Urinary bladder (tissue), 4 donors: Measurements from ENCODE around the gene ZNF845. TPM values are rescaled to one million over a fixed set of nuclear protein-coding genes. Genes with fewer than 3 reads are reported as not detected.
"Not testable (repeated sequence)": the region's sequence is repeated elsewhere in the genome, so short reads cannot be mapped to it uniquely, and the experiment has no call there.

Source experiments
- DNase-seq: peaks from one replicate; pipeline ENCODE4 v3.0.0-alpha.2; 2015; ENCODE audit errors: extremely low spot score
- H3K27ac ChIP-seq: one replicate; pipeline ENCODE4 v1.5.1; 2013; ENCODE audit warnings: low read depth, mild to moderate bottlenecking, moderate library complexity
- H3K36me3 ChIP-seq: one replicate; pipeline ENCODE4 v1.6.1; 2013; ENCODE audit warnings: mild to moderate bottlenecking, moderate library complexity; ENCODE audit not compliant: insufficient read depth
- H3K4me1 ChIP-seq: one replicate; pipeline ENCODE4 v1.6.1; 2013; ENCODE audit warnings: mild to moderate bottlenecking, moderate library complexity; ENCODE audit not compliant: insufficient read depth
- H3K4me3 ChIP-seq: one replicate; pipeline ENCODE4 v1.5.1; 2013; ENCODE audit warnings: low read depth, low read length
- WGBS: extraction: QIAGEN DNeasy Blood & Tissue Kit; methylation state at CpG from one replicate; pipeline ENCODE4 v1.1.7; 2013; 5-methylcytosine and 5-hydroxymethylcytosine counted together
- polyA plus RNA-seq: library from polyadenylated mRNA; stranded (reverse); fragments of 200-250 nt; gene quantifications from one replicate; pipeline ENCODE4 v1.2.3, GENCODE V29; 2013
- total RNA-seq: library from RNA; depleted of rRNA; stranded (reverse); fragments of >200 nt; gene quantifications from one replicate; pipeline ENCODE4 v1.2.3, GENCODE V29; 2014
- donor health status: healthy with polysubstance abuse.
- donor health status: healthy.

The ZNF845 gene
- total and polyA plus RNA-seq, 2 donors = 3.4 to 17.8 TPM

DNA sequence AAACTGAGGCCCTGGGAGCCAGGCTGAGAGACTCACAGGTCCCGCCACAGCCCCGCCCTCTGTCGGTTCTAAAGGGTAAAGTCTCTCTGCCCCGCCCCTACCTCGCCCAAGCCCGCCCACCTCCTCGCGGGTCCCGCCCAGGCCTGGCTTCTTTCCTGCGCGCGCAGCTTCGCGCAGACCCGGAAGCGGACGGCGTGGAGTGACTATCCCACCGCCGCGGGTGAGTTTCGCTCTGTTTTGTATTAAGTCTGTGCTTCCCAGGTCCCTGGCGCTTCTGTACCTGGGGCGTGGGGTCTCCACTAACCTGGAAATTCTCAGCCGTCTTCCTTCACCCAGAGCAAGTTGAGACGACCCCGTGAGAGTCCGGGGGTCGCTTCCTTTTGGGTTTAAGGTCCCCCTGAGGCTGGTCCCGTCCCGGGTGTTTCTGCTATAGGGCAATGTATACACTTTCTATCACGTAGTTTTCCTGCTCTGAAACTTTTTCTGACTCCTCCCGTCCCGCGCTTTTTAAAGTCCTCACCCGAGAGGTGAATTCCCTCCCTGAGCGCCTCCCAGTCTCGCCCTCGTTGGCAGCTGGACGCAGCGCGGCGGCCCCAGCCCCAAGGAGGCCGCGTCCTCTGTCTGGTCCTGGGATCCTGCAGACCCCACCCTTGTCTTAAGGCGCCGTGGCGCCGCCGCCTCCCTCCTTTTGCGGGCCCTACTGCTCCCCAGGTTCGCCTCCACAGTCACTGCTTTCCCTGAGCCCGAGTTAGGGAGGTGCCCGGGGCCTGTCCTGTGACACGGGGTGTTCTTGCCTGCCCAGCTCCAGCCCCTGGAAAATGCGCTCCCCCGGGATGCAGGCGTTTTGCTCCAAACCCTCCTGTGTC lies 61.7 kb downstream of the ZNF845 start, which contains the start of gene ZNF765:
TSS of gene ZNF765 (plus strand) at position 176 of the 866 bp plus-strand sequence. CDS start 2,867 bp downstream, outside the sequence.
- no peaks in the 10 kb centered on the region for H3K36me3 ChIP-seq
- under 1% methylated on average over 58 of the region's 58 CpGs for WGBS
- peak within 1 kb of the TSS; percentile 75 for H3K27ac ChIP-seq
- DNase-seq = peak; percentile 80
- no peaks in the 10 kb centered on the region for H3K4me1 ChIP-seq
- peak within 1 kb of the TSS; percentile 65 for H3K4me3 ChIP-seq

DNA sequence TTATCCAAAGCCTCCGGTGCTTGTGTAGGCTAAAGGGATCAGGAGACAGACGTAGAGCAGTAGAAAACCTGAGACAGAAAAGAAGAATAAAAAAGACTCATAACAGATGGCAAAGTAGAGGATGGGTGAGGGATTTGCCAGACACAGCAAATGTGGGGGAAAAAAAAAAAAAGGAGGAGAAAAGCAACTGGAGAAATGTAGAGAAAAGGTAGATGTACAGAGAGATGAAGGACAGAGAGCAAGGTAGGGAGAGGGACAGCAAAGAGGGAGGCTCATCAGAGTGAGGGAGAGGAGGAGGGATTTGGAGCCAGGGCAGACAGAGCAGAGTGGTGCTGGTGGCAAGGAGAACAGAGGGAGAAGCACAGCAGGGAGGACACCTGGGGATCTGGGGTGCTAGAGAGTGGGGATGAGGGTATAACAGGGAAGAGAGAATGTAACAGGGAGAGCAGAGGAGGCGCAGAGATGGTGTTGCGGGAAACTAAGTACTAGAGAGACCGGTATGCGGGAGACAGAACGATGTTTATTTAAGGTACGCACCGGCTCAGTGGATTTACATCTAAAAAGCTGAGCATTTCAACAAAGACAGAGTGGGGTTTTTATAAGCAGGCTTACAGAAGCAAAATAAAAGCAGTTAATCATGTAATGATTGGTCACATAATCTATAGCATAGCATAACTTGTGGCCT lies 62.4 kb downstream of the ZNF845 start:
- DNase-seq, H3K27ac ChIP-seq, H3K4me1 ChIP-seq, H3K36me3 ChIP-seq: not testable (repeated sequence)
- WGBS = 10% methylated on average over 9 of the region's 9 CpGs
- H3K4me3 ChIP-seq = peak overlapping the region; percentile 65

DNA sequence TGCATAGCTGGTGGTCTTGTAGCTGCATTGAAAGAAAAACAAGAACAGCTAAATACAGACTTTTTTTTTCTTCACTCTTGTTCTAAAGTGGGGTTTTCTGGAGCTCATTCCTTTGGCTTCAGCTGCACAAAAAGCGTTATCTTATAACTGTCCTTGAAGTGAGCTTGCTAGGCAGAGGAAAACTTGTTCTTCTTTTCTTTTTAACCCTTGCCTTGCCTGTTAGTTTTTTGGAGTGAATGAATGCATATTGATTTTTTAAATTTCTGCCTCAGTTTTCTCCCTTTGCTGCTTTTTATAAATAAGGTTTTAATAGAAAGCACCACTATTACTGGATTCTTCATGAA lies 62.9 kb downstream of the ZNF845 start:
- WGBS = 9% methylated on average over 1 of the region's 1 CpG
- no peak for DNase-seq
- no peak overlapping the region for H3K27ac ChIP-seq
- H3K36me3 ChIP-seq = no peaks in the 10 kb centered on the region
- H3K4me3 ChIP-seq = no peak overlapping the region
- no peaks in the 10 kb centered on the region for H3K4me1 ChIP-seq

DNA sequence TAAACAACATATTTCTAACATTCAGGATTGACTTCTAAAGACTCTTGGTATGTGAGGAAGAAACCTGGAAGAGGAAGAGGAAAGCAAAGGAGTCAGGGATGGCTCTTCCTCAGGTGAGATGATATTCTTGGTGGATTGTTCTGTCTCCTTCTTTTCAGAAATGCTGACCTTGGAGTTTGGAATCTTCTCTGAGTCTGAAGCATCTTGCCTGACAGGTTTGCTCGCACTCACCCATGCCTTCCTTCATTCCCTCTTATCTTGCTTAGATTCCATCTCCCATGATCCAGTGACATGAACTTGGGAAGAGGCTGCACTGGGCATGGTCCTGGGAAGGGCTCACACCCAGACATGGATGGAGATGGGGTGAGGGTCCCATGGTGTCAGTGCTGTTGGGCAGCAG lies 64.4 kb downstream of the ZNF845 start:
- H3K4me3 ChIP-seq, DNase-seq, H3K27ac ChIP-seq, H3K36me3 ChIP-seq, H3K4me1 ChIP-seq: not testable (repeated sequence)
- 90% methylated on average over 1 of the region's 1 CpG for WGBS

Other genes starting within 250 kb of the ZNF845 start
- gene ZNF160, start 230.3 kb upstream of the ZNF845 start, total RNA-seq = 60.1 TPM
- gene ZNF160, start 230.3 kb upstream of the ZNF845 start, polyA plus RNA-seq = 28.0 TPM
- gene ZNF415, start 200.8 kb upstream of the ZNF845 start, total RNA-seq = 21.9 TPM
- 13.3 TPM for gene ZNF415, start 200.8 kb upstream of the ZNF845 start, polyA plus RNA-seq
- gene ZNF347, start 174.7 kb upstream of the ZNF845 start, total RNA-seq = 28.2 TPM
- gene ZNF347, start 174.7 kb upstream of the ZNF845 start, polyA plus RNA-seq = 4.8 TPM
- gene ZNF665, start 140.4 kb upstream of the ZNF845 start, total RNA-seq = 11.9 TPM
- 10.0 TPM for gene ZNF665, start 140.4 kb upstream of the ZNF845 start, polyA plus RNA-seq
- 31.2 TPM for gene ZNF677, start 78.9 kb upstream of the ZNF845 start, total RNA-seq
- 16.8 TPM for gene ZNF677, start 78.9 kb upstream of the ZNF845 start, polyA plus RNA-seq
- gene VN1R2, start 75.5 kb upstream of the ZNF845 start, total RNA-seq = not detected
- not detected for gene VN1R2, start 75.5 kb upstream of the ZNF845 start, polyA plus RNA-seq
- gene VN1R4, start 66.0 kb upstream of the ZNF845 start, total RNA-seq = not detected
- gene VN1R4, start 66.0 kb upstream of the ZNF845 start, polyA plus RNA-seq = not detected
- gene ZNF525, start 32.0 kb downstream of the ZNF845 start, total RNA-seq = 23.1 TPM
- 4.6 TPM for gene ZNF525, start 32.0 kb downstream of the ZNF845 start, polyA plus RNA-seq
- gene ZNF765, start 61.4 kb downstream of the ZNF845 start, total RNA-seq = 32.5 TPM
- gene ZNF765, start 61.4 kb downstream of the ZNF845 start, polyA plus RNA-seq = 5.7 TPM
- gene ZNF761, start 98.2 kb downstream of the ZNF845 start, total RNA-seq = 29.4 TPM
- 8.5 TPM for gene ZNF761, start 98.2 kb downstream of the ZNF845 start, polyA plus RNA-seq
- 11.7 TPM for gene ZNF813, start 134.0 kb downstream of the ZNF845 start, total RNA-seq
- 2.3 TPM for gene ZNF813, start 134.0 kb downstream of the ZNF845 start, polyA plus RNA-seq
- gene ZNF331, start 204.4 kb downstream of the ZNF845 start, total RNA-seq = 24.7 TPM
- gene ZNF331, start 204.4 kb downstream of the ZNF845 start, polyA plus RNA-seq = 19.1 TPM